ENCODE results near the gene ANAPC10.

- no peak for TF ChIP-seq RAD21 (IDR thresholded peaks at IDR 0.05; ENCODE audit: low read depth)
- TF ChIP-seq NFIC (IDR thresholded peaks at IDR 0.05) = no peak
- TF ChIP-seq TCF12 (IDR thresholded peaks at IDR 0.05; ENCODE audit: low read depth) = no peak
- no peak for TF ChIP-seq EP300 (IDR thresholded peaks at IDR 0.05; ENCODE audit: borderline replicate concordance)
- TF ChIP-seq USF1 (IDR thresholded peaks at IDR 0.05) = no peak
- TF ChIP-seq YY1 (IDR thresholded peaks at IDR 0.05; ENCODE audit: low read depth) = no peak
- TF ChIP-seq CREB1 (IDR thresholded peaks at IDR 0.05; ENCODE audit: low read depth) = no peak
- TF ChIP-seq EGR1 (IDR thresholded peaks at IDR 0.05) = no peak
- no peak for TF ChIP-seq FOXM1 (IDR thresholded peaks at IDR 0.05; ENCODE audit: borderline replicate concordance, low read depth)
- no peak for TF ChIP-seq MAX (IDR thresholded peaks at IDR 0.05)
- no peak for TF ChIP-seq TAF1 (IDR thresholded peaks at IDR 0.05; ENCODE audit: low read depth)
- TF ChIP-seq ZBTB7A (IDR thresholded peaks at IDR 0.05; ENCODE audit: low read depth) = no peak
- TF ChIP-seq CEBPB (IDR thresholded peaks at IDR 0.05) = no peak
- no peak for TF ChIP-seq REST (IDR thresholded peaks at IDR 0.05; ENCODE audit: low read depth)
Observed at GRCh38 chr4:145066063-145066501, 31.9 kb downstream of the ANAPC10 start.
